MM.1S (cell line): ENCODE data around the gene HIVEP2.

ENCODE experiments used
- DNase-seq: peaks from one replicate; pipeline ENCODE4 v3.0.0-alpha.2; 2015
- H2AFZ ChIP-seq: fragments of 300-600 bp; sonication (generic); 2 replicates; pipeline ENCODE4 v1.6.0; 2016; ENCODE audit warnings: antibody characterized with exemption, low read length
- H3F3A ChIP-seq: fragments of 300-600 bp; sonication (generic); 2 replicates; pipeline ENCODE4 v1.6.1; 2016; ENCODE audit warnings: mild to moderate bottlenecking, antibody characterized with exemption, low read length, moderate library complexity, mixed read lengths; ENCODE audit not compliant: insufficient read depth
- H3K27ac ChIP-seq: fragments of 300-600 bp; sonication (generic); 2 replicates; pipeline ENCODE4 v1.5.1; 2016; ENCODE audit warnings: mild to moderate bottlenecking, low read length
- H3K27me3 ChIP-seq: fragments of 300-600 bp; sonication (generic); replicated peaks from 2 replicates; pipeline ENCODE4 v1.6.0; 2016; ENCODE audit warnings: low read length; ENCODE audit not compliant: insufficient read depth
- H3K36me3 ChIP-seq: fragments of 300-600 bp; sonication (generic); replicated peaks from 2 replicates; pipeline ENCODE4 v1.6.1; 2016; ENCODE audit warnings: mild to moderate bottlenecking, low read length, mixed read lengths; ENCODE audit not compliant: insufficient read depth
- H3K4me1 ChIP-seq: fragments of 300-600 bp; sonication (generic); 2 replicates; pipeline ENCODE4 v1.6.1; 2016; ENCODE audit warnings: low read length, mixed read lengths
- H3K4me2 ChIP-seq: fragments of 300-600 bp; sonication (generic); 2 replicates; pipeline ENCODE4 v1.6.0; 2016; ENCODE audit warnings: low read depth, low read length
- H3K4me3 ChIP-seq: fragments of 300-600 bp; sonication (generic); 2 replicates; pipeline ENCODE4 v1.5.1; 2016; ENCODE audit warnings: low read length, mixed read lengths
- H3K79me2 ChIP-seq: fragments of 300-600 bp; sonication (generic); 2 replicates; pipeline ENCODE4 v1.6.1; 2016; ENCODE audit warnings: mixed run types, low read length, mixed read lengths
- H3K9ac ChIP-seq: fragments of 300-600 bp; sonication (generic); 2 replicates; pipeline ENCODE4 v1.6.1; 2016; ENCODE audit warnings: low read length, mixed read lengths
- H3K9me2 ChIP-seq: fragments of 300-600 bp; sonication (generic); replicated peaks from 2 replicates; pipeline ENCODE4 v1.6.1; 2016; ENCODE audit warnings: mild to moderate bottlenecking, low read length, mixed read lengths; ENCODE audit not compliant: insufficient read depth
- H3K9me3 ChIP-seq: fragments of 300-600 bp; sonication (generic); replicated peaks from 2 replicates; pipeline ENCODE4 v1.6.1; 2016; ENCODE audit warnings: mild to moderate bottlenecking, low read length, mixed read lengths; ENCODE audit not compliant: insufficient read depth
- H4K20me1 ChIP-seq: fragments of 300-600 bp; sonication (generic); 2 replicates; pipeline ENCODE4 v1.6.1; 2016; ENCODE audit warnings: mild to moderate bottlenecking, low read length, moderate library complexity, mixed read lengths; ENCODE audit not compliant: insufficient read depth
- EZH2 ChIP-seq: fragments of 300-600 bp; sonication (generic); optimal IDR thresholded peaks from 2 replicates; pipeline ENCODE3; 2017; ENCODE audit warnings: low read depth, mild to moderate bottlenecking, antibody characterized with exemption, low read length, mixed read lengths
- EZH2phosphoT487 ChIP-seq: fragments of 300-600 bp; sonication (generic); IDR thresholded peaks from 2 replicates; pipeline ENCODE4 v1.6.1; 2018; ENCODE audit warnings: antibody characterized with exemption, low read length
- TF ChIP-seq, protein P1 (sequence below): fragments of 300-600 bp; sonication (generic); IDR thresholded peaks from 2 replicates; pipeline ENCODE4 v1.5.1; 2016; ENCODE audit warnings: antibody characterized with exemption, low read length, mixed read lengths

The HIVEP2 gene

DNA sequence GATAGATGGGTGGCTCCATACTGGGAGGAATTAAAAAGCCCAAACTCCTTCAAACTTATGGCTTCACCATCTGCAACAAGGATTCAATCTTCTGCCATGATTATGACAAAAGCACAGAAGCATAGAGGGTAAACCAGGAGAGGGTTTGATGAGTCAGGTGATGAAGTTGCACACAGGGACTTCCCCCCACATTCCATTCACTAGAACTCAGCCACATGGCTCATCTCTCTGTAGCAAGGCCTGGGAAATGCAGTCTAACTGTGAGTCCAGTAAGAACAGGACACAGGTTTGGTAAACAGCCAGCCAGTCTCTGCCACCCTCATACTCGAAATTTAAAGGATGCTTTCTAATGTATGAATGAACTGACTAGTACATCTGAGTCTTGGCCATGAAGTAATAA lies 142.9 kb downstream of the HIVEP2 start:
- H3K27ac ChIP-seq: no peak overlapping the region; the same call in 1 of the 2 replicates
- no peak overlapping the region for H3K4me3 ChIP-seq
- no peak overlapping the region for H2AFZ ChIP-seq
- H3K79me2 ChIP-seq: peaks cover 4% of the 10 kb centered on the region; the same call in 1 of the 2 replicates
- no peaks in the 10 kb centered on the region for H3K9me2 ChIP-seq
- peak; percentile 57 for DNase-seq
- H3K4me2 ChIP-seq: 0 out of 2 replicates have a peak overlapping the region, but pooled peaks have one; percentile 5
- no peaks in the 10 kb centered on the region for H3K9me3 ChIP-seq
- no peak overlapping the region for H3K9ac ChIP-seq
- peaks cover 17% of the 10 kb centered on the region for H3F3A ChIP-seq
- H3K4me1 ChIP-seq: peaks cover 38% of the 10 kb centered on the region
- H3K27me3 ChIP-seq: no peaks in the 10 kb centered on the region
- TF ChIP-seq EZH2 (no peak), EZH2phosphoT487 (no peak)
- TF ChIP-seq, protein P1, sequence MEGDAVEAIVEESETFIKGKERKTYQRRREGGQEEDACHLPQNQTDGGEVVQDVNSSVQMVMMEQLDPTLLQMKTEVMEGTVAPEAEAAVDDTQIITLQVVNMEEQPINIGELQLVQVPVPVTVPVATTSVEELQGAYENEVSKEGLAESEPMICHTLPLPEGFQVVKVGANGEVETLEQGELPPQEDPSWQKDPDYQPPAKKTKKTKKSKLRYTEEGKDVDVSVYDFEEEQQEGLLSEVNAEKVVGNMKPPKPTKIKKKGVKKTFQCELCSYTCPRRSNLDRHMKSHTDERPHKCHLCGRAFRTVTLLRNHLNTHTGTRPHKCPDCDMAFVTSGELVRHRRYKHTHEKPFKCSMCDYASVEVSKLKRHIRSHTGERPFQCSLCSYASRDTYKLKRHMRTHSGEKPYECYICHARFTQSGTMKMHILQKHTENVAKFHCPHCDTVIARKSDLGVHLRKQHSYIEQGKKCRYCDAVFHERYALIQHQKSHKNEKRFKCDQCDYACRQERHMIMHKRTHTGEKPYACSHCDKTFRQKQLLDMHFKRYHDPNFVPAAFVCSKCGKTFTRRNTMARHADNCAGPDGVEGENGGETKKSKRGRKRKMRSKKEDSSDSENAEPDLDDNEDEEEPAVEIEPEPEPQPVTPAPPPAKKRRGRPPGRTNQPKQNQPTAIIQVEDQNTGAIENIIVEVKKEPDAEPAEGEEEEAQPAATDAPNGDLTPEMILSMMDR: no peak
- H3K36me3 ChIP-seq: no peaks in the 10 kb centered on the region
- H4K20me1 ChIP-seq: no peaks in the 10 kb centered on the region

DNA sequence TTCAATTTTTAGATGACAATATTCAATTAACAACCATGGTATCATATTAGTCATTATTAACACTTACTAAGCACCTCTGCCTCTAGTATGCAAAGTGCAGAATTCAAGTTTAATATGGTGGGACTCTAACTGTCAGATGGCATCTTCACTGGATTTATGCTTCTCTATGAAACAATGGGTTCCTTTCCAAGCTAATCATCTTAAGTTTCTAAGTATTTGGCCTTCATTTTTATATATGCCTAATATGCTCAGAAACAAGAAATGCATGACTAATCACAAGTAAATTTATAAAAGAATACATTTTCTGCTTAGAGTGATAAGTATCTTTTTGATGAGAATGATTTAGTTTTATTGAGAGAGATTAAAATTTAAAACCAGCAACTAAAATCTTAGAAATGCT lies 144.7 kb downstream of the HIVEP2 start:
- no peak for TF ChIP-seq EZH2phosphoT487
- TF ChIP-seq, protein P1: no peak
- TF ChIP-seq EZH2: no peak
- Histone ChIP-seq H3K9me2 (no peaks in the 10 kb centered on the region), H3K36me3 (no peaks in the 10 kb centered on the region), H3K27me3 (no peaks in the 10 kb centered on the region), H3K4me1 (peaks cover 38% of the 10 kb centered on the region), H2AFZ (no peak overlapping the region), H3K4me2 (no peak overlapping the region), H3F3A (peaks cover 17% of the 10 kb centered on the region), H3K9me3 (no peaks in the 10 kb centered on the region), H4K20me1 (no peaks in the 10 kb centered on the region), H3K79me2 (peaks cover 4% of the 10 kb centered on the region; the same call in 1 of the 2 replicates), H3K4me3 (no peak overlapping the region), H3K9ac (no peak overlapping the region), H3K27ac (no peak overlapping the region)
- DNase-seq: no peak

DNA sequence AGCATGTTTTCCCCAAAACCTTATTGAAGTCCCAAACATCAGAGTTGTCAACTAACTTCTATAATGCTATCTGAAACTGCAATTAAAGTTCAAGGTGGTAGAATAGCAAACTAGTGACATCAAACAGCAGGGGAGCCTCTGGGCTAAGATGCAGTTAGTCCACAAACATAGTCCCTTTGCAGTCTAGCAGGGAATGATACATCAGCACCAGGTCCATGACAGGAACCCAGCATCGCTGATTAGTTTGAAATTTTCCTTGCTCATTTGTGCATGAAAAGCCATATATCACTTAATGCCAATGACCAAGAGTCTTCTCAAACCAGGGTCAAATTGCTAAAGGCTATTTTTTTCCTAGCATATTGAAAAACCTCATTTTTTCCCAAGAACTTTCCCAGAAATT lies 145.3 kb downstream of the HIVEP2 start:
- Histone ChIP-seq H3F3A (peaks cover 17% of the 10 kb centered on the region), H3K9me3 (no peaks in the 10 kb centered on the region), H4K20me1 (no peaks in the 10 kb centered on the region), H3K9ac (no peak overlapping the region), H2AFZ (no peak overlapping the region), H3K9me2 (no peaks in the 10 kb centered on the region), H3K4me2 (no peak overlapping the region), H3K36me3 (no peaks in the 10 kb centered on the region), H3K4me1 (peaks cover 38% of the 10 kb centered on the region), H3K27ac (peak overlapping the region; percentile 98; the same call in 1 of the 2 replicates), H3K27me3 (no peaks in the 10 kb centered on the region), H3K4me3 (no peak overlapping the region), H3K79me2 (peaks cover 4% of the 10 kb centered on the region; the same call in 1 of the 2 replicates)
- TF ChIP-seq, protein P1: no peak
- TF ChIP-seq EZH2phosphoT487 (no peak), EZH2 (no peak)
- no peak for DNase-seq
